Activated naive CD8-positive, alpha-beta T cell (primary cell): Measurements from ENCODE around the gene GRK1.

Source experiments
- H3K27ac Mint-ChIP-seq: one replicate; pipeline ENCODE4 v1.8.0; 2021; ENCODE audit warnings: mixed read lengths
- H3K27me3 Mint-ChIP-seq: one replicate; pipeline ENCODE4 v1.8.0; 2021; ENCODE audit warnings: mixed read lengths
- H3K36me3 Mint-ChIP-seq: one replicate; pipeline ENCODE4 v1.8.0; 2021; ENCODE audit warnings: mixed read lengths
- H3K4me1 Mint-ChIP-seq: one replicate; pipeline ENCODE4 v1.8.0; 2021; ENCODE audit warnings: low read depth, mixed read lengths
- H3K4me3 Mint-ChIP-seq: one replicate; pipeline ENCODE4 v1.8.0; 2021; ENCODE audit warnings: mild to moderate bottlenecking, mixed read lengths
- H3K9me3 Mint-ChIP-seq: one replicate; pipeline ENCODE4 v1.8.0; 2021; ENCODE audit warnings: low read depth, mixed read lengths

GRK1 gene

GRCh38 chr13:113661509-113661908, 5.5 kb upstream of the GRK1 start:
- H3K36me3 Mint-ChIP-seq: peaks cover 5% of the 10 kb centered on the region
- H3K9me3 Mint-ChIP-seq: peaks cover 16% of the 10 kb centered on the region
- H3K27me3 Mint-ChIP-seq: no peaks in the 10 kb centered on the region
- H3K4me3 Mint-ChIP-seq: no peak overlapping the region
- H3K4me1 Mint-ChIP-seq: no peaks in the 10 kb centered on the region
- no peak overlapping the region for H3K27ac Mint-ChIP-seq

- no peak overlapping the region for H3K27ac Mint-ChIP-seq
- H3K9me3 Mint-ChIP-seq: peaks cover 16% of the 10 kb centered on the region
- H3K27me3 Mint-ChIP-seq: peaks cover under 1% of the 10 kb centered on the region
- peaks cover 5% of the 10 kb centered on the region for H3K36me3 Mint-ChIP-seq
- H3K4me1 Mint-ChIP-seq: no peaks in the 10 kb centered on the region
- no peak overlapping the region for H3K4me3 Mint-ChIP-seq
These were observed 3.1 kb upstream of the GRK1 start for GRCh38 chr13:113663934-113664333.

- Mint-ChIP-seq H3K27ac (no peak overlapping the region), H3K4me3 (no peak overlapping the region), H3K36me3 (peaks cover 5% of the 10 kb centered on the region), H3K27me3 (peaks cover 2% of the 10 kb centered on the region), H3K4me1 (no peaks in the 10 kb centered on the region), H3K9me3 (peaks cover 16% of the 10 kb centered on the region)
These were observed 2.0 kb upstream of the GRK1 start for GRCh38 chr13:113664751-113665596.

- H3K4me1 Mint-ChIP-seq: no peaks in the 10 kb centered on the region
- peaks cover 5% of the 10 kb centered on the region for H3K36me3 Mint-ChIP-seq
- H3K4me3 Mint-ChIP-seq: no peak overlapping the region
- H3K27ac Mint-ChIP-seq: no peak overlapping the region
- H3K27me3 Mint-ChIP-seq: peaks cover 2% of the 10 kb centered on the region
- H3K9me3 Mint-ChIP-seq: peaks cover 13% of the 10 kb centered on the region
These were observed 1.3 kb upstream of the GRK1 start for GRCh38 chr13:113665597-113666328.

GRCh38 chr13:113666329-113666670, 719 bp upstream of the GRK1 start:
- Mint-ChIP-seq H3K4me3 (no peak overlapping the region), H3K27ac (no peak overlapping the region), H3K27me3 (peaks cover 2% of the 10 kb centered on the region), H3K9me3 (peaks cover 8% of the 10 kb centered on the region), H3K4me1 (no peaks in the 10 kb centered on the region), H3K36me3 (peaks cover under 1% of the 10 kb centered on the region)

- peaks cover 2% of the 10 kb centered on the region for H3K27me3 Mint-ChIP-seq
- no peak overlapping the region for H3K4me3 Mint-ChIP-seq
- H3K9me3 Mint-ChIP-seq: no peaks in the 10 kb centered on the region
- H3K36me3 Mint-ChIP-seq: no peaks in the 10 kb centered on the region
- H3K27ac Mint-ChIP-seq: no peak overlapping the region
- no peaks in the 10 kb centered on the region for H3K4me1 Mint-ChIP-seq
These were observed 912 bp downstream of the GRK1 start for GRCh38 chr13:113667771-113668490.

- Mint-ChIP-seq H3K27ac (no peak overlapping the region), H3K27me3 (peaks cover 2% of the 10 kb centered on the region), H3K4me1 (no peaks in the 10 kb centered on the region)
These were observed 1.5 kb downstream of the GRK1 start for GRCh38 chr13:113668491-113668971.

GRCh38 chr13:113669231-113669754, 2.3 kb downstream of the GRK1 start:
- Mint-ChIP-seq H3K4me3 (no peak overlapping the region), H3K4me1 (no peaks in the 10 kb centered on the region), H3K36me3 (no peaks in the 10 kb centered on the region), H3K27ac (no peak overlapping the region), H3K9me3 (no peaks in the 10 kb centered on the region), H3K27me3 (peaks cover 2% of the 10 kb centered on the region)

More at GRCh38 chr13:113668491-113668971, 1.5 kb downstream of the GRK1 start:
- Mint-ChIP-seq H3K36me3 (no peaks in the 10 kb centered on the region), H3K9me3 (no peaks in the 10 kb centered on the region), H3K4me3 (no peak overlapping the region)

- Mint-ChIP-seq H3K4me1 (no peaks in the 10 kb centered on the region), H3K9me3 (no peaks in the 10 kb centered on the region), H3K4me3 (no peak overlapping the region), H3K27me3 (peaks cover 2% of the 10 kb centered on the region), H3K36me3 (no peaks in the 10 kb centered on the region), H3K27ac (no peak overlapping the region)
These were observed 2.8 kb downstream of the GRK1 start for GRCh38 chr13:113669755-113670341.

- Mint-ChIP-seq H3K36me3 (no peaks in the 10 kb centered on the region), H3K27me3 (peaks cover 2% of the 10 kb centered on the region), H3K4me1 (no peaks in the 10 kb centered on the region), H3K4me3 (no peak overlapping the region), H3K9me3 (no peaks in the 10 kb centered on the region), H3K27ac (no peak overlapping the region)
These were observed 3.5 kb downstream of the GRK1 start for GRCh38 chr13:113670541-113670940.

- Mint-ChIP-seq H3K27me3 (peaks cover 2% of the 10 kb centered on the region), H3K4me3 (no peak overlapping the region), H3K27ac (no peak overlapping the region), H3K36me3 (no peaks in the 10 kb centered on the region), H3K9me3 (no peaks in the 10 kb centered on the region), H3K4me1 (no peaks in the 10 kb centered on the region)
These were observed 4.3 kb downstream of the GRK1 start for GRCh38 chr13:113671066-113672001.

GRCh38 chr13:113672002-113672651, 5.1 kb downstream of the GRK1 start:
- Mint-ChIP-seq H3K27me3 (peaks cover 2% of the 10 kb centered on the region), H3K9me3 (no peaks in the 10 kb centered on the region), H3K4me3 (no peak overlapping the region), H3K36me3 (no peaks in the 10 kb centered on the region), H3K4me1 (no peaks in the 10 kb centered on the region), H3K27ac (no peak overlapping the region)

- no peak overlapping the region for H3K4me3 Mint-ChIP-seq
- peaks cover 9% of the 10 kb centered on the region for H3K4me1 Mint-ChIP-seq
- no peaks in the 10 kb centered on the region for H3K27me3 Mint-ChIP-seq
- no peak overlapping the region for H3K27ac Mint-ChIP-seq
- no peaks in the 10 kb centered on the region for H3K36me3 Mint-ChIP-seq
- no peaks in the 10 kb centered on the region for H3K9me3 Mint-ChIP-seq
These were observed 55.9 kb downstream of the GRK1 start for GRCh38 chr13:113722921-113723320.
